HEK293T (cell line): ENCODE data around the gene CACNA1E.

Experiments
- CTCF ChIA-PET: fragments of 350-600 bp; formaldehyde crosslinking; extraction: SDS; loops from one replicate; lab custom pipeline; 2021; ENCODE audit warnings: antibody characterized with exemption, inconsistent platforms; lab: Yijun Ruan, JAX
- POLR2A ChIA-PET: fragments of 350-600 bp; formaldehyde crosslinking; extraction: SDS; loops from one replicate; lab custom pipeline; 2020; ENCODE audit warnings: antibody characterized with exemption, inconsistent platforms; lab: Yijun Ruan, JAX
- DNase-seq: peaks from one replicate; pipeline ENCODE4 v3.0.0; 2012; ENCODE audit warnings: mixed read lengths; ENCODE audit errors: extremely low spot score
- ARNT ChIP-seq: fragments of 450-650 bp; IDR thresholded peaks from 2 replicates; pipeline ENCODE4 v1.6.1; 2017; ENCODE audit warnings: mild to moderate bottlenecking
- BHLHE40 ChIP-seq: fragments of 450-650 bp; IDR thresholded peaks from 2 replicates; pipeline ENCODE4 v1.6.1; 2016; ENCODE audit warnings: mild to moderate bottlenecking, moderate library complexity, borderline replicate concordance
- CTBP1 ChIP-seq: fragments of 450-650 bp; IDR thresholded peaks from 2 replicates; pipeline ENCODE4 v1.6.1; 2016; ENCODE audit warnings: borderline replicate concordance
- ELF4 ChIP-seq: fragments of 450-650 bp; IDR thresholded peaks from 2 replicates; pipeline ENCODE4 v1.6.1; 2017; ENCODE audit warnings: antibody characterized with exemption
- FOXA1 ChIP-seq: fragments of 450-650 bp; IDR thresholded peaks from 2 replicates; pipeline ENCODE4 v1.6.1; 2016; ENCODE audit warnings: mild to moderate bottlenecking
- FOXK2 ChIP-seq: fragments of 450-650 bp; IDR thresholded peaks from 2 replicates; pipeline ENCODE4 v1.6.1; 2016; ENCODE audit warnings: mild to moderate bottlenecking
- FOXM1 ChIP-seq: fragments of 450-650 bp; IDR thresholded peaks from 2 replicates; pipeline ENCODE4 v1.6.1; 2017; ENCODE audit warnings: mild to moderate bottlenecking, borderline replicate concordance
- HDGF ChIP-seq: fragments of 450-650 bp; IDR thresholded peaks from 2 replicates; pipeline ENCODE4 v1.6.1; 2017; ENCODE audit warnings: antibody characterized with exemption, borderline replicate concordance
- L3MBTL2 ChIP-seq: fragments of 450-650 bp; conservative IDR thresholded peaks from 2 replicates; pipeline ENCODE4 v1.6.1; 2016; ENCODE audit warnings: mild to moderate bottlenecking
- LEF1 ChIP-seq: fragments of 450-650 bp; IDR thresholded peaks from 2 replicates; pipeline ENCODE4 v1.6.1; 2017; ENCODE audit warnings: mild to moderate bottlenecking, borderline replicate concordance
- NFRKB ChIP-seq: fragments of 450-650 bp; IDR thresholded peaks from 2 replicates; pipeline ENCODE4 v1.6.1; 2016; ENCODE audit warnings: mild to moderate bottlenecking, moderate library complexity
- PKNOX1 ChIP-seq: fragments of 450-650 bp; IDR thresholded peaks from 2 replicates; pipeline ENCODE4 v1.6.1; 2016
- SP1 ChIP-seq: fragments of 450-650 bp; IDR thresholded peaks from 2 replicates; pipeline ENCODE4 v1.6.1; 2017
- SUZ12 ChIP-seq: fragments of 450-650 bp; IDR thresholded peaks from 2 replicates; pipeline ENCODE4 v1.6.1; 2016; ENCODE audit warnings: mild to moderate bottlenecking
- TARDBP ChIP-seq: fragments of 450-650 bp; IDR thresholded peaks from 2 replicates; pipeline ENCODE4 v1.6.1; 2016
- ZNF384 ChIP-seq: fragments of 450-650 bp; IDR thresholded peaks from 2 replicates; pipeline ENCODE4 v1.6.1; 2016

Gene CACNA1E

GRCh38 chr1:181562395-181562794 lies 79.1 kb downstream of the CACNA1E start:
- ChIA-PET POLR2A (no interaction called here), CTCF (no interaction called here)
- TF ChIP-seq CTBP1: no peak
- no peak for TF ChIP-seq PKNOX1
- TF ChIP-seq HDGF: no peak
- no peak for TF ChIP-seq ZNF384
- DNase-seq: no peak

GRCh38 chr1:181568736-181569135 lies 85.4 kb downstream of the CACNA1E start:
- TF ChIP-seq CTBP1: no peak
- TF ChIP-seq FOXA1: no peak
- no peak for TF ChIP-seq L3MBTL2
- no peak for TF ChIP-seq NFRKB
- TF ChIP-seq FOXK2: no peak
- TF ChIP-seq ELF4: no peak
- no peak for TF ChIP-seq PKNOX1
- no peak for TF ChIP-seq SUZ12
- no peak for TF ChIP-seq LEF1
- no peak for TF ChIP-seq ARNT
- no peak for TF ChIP-seq ZNF384
- no peak for TF ChIP-seq BHLHE40
- CTCF ChIA-PET: no interaction called here
- no peak for DNase-seq
- POLR2A ChIA-PET: no interaction called here

GRCh38 chr1:181577475-181577874 lies 94.2 kb downstream of the CACNA1E start:
- POLR2A ChIA-PET: no interaction called here
- CTCF ChIA-PET: no interaction called here

GRCh38 chr1:181583598-181583997 lies 100.3 kb downstream of the CACNA1E start:
- DNase-seq: no peak
- CTCF ChIA-PET: no interaction called here
- TF ChIP-seq TARDBP (no peak), FOXA1 (no peak), LEF1 (no peak), PKNOX1 (no peak), CTBP1 (no peak), NFRKB (no peak), ZNF384 (no peak), FOXM1 (no peak)
- POLR2A ChIA-PET: no interaction called here

More at GRCh38 chr1:181577475-181577874, 94.2 kb downstream of the CACNA1E start:
- no peak for TF ChIP-seq HDGF
- no peak for TF ChIP-seq SUZ12
- no peak for TF ChIP-seq LEF1
- no peak for TF ChIP-seq SP1
- DNase-seq: no peak

GRCh38 chr1:181587870-181588438 lies 104.6 kb downstream of the CACNA1E start:
- peak; percentile 43 for DNase-seq
- ChIA-PET POLR2A (no interaction called here), CTCF (interaction anchor here (0.6 kb wide), 2 partner anchors 25 to 83 kb away, joined by 3 read pairs; no protein-coding TSS in a partner anchor)
- TF ChIP-seq L3MBTL2 (peak; percentile 35; the same call in 1 of the 2 replicates), FOXK2 (no peak), ELF4 (no peak), HDGF (no peak), LEF1 (no peak), ARNT (no peak)

- TF ChIP-seq CTBP1: no peak
- TF ChIP-seq FOXK2: no peak
- TF ChIP-seq TARDBP: no peak
- TF ChIP-seq SP1: no peak
- TF ChIP-seq L3MBTL2: no peak
- no peak for TF ChIP-seq PKNOX1
- no peak for TF ChIP-seq LEF1
- no peak for TF ChIP-seq SUZ12
- TF ChIP-seq HDGF: no peak
- TF ChIP-seq FOXM1: no peak
- TF ChIP-seq ELF4: no peak
- TF ChIP-seq BHLHE40: no peak
- TF ChIP-seq ARNT: no peak
- no peak for TF ChIP-seq NFRKB
- TF ChIP-seq FOXA1: no peak
- no peak for TF ChIP-seq ZNF384
- no peak for DNase-seq
- ChIA-PET POLR2A (no interaction called here), CTCF (no interaction called here)
These were observed 105.3 kb downstream of the CACNA1E start for GRCh38 chr1:181588631-181589030.
